ENCODE results near the gene CCDC171.

DNA sequence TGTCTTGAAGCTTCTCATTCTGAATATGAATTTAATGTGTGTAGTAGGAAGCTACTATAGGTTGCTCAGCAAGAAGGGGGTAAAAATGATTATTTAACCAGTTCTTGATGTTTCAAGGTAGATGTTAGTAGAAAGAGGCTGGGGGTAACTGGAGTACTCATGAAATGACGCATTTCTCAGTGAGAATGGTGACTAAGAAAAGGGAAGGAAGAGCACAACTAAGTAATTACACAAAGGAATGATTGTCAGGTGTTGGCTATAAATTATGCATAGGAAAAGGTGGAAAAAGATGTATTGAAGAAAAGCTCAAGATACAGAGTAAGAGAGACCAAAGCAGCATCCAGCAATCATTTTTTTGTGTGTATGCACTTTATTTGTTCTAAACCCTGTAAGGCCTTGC, 40.6 kb upstream of the CCDC171 start:
- TF ChIP-seq POLR2A (IDR thresholded peaks at IDR 0.05; ENCODE audit: low read depth): no peak
- TF ChIP-seq, protein P1, sequence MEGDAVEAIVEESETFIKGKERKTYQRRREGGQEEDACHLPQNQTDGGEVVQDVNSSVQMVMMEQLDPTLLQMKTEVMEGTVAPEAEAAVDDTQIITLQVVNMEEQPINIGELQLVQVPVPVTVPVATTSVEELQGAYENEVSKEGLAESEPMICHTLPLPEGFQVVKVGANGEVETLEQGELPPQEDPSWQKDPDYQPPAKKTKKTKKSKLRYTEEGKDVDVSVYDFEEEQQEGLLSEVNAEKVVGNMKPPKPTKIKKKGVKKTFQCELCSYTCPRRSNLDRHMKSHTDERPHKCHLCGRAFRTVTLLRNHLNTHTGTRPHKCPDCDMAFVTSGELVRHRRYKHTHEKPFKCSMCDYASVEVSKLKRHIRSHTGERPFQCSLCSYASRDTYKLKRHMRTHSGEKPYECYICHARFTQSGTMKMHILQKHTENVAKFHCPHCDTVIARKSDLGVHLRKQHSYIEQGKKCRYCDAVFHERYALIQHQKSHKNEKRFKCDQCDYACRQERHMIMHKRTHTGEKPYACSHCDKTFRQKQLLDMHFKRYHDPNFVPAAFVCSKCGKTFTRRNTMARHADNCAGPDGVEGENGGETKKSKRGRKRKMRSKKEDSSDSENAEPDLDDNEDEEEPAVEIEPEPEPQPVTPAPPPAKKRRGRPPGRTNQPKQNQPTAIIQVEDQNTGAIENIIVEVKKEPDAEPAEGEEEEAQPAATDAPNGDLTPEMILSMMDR (IDR thresholded peaks at IDR 0.05): no peak
- no peak for TF ChIP-seq POLR2AphosphoS5 (IDR thresholded peaks at IDR 0.05)

Data from esophagus muscularis mucosa (tissue), 3 donors.